GM12872 (cell line): ENCODE data around the gene GRK7.

Experiments used
- TF ChIP-seq, protein P1 (sequence below): IDR thresholded peaks from 3 replicates; pipeline ENCODE4 v1.5.1; 2011; ENCODE audit warnings: low read depth, mild to moderate bottlenecking, low read length, moderate library complexity; ENCODE audit not compliant: insufficient read depth

Gene GRK7

DNA sequence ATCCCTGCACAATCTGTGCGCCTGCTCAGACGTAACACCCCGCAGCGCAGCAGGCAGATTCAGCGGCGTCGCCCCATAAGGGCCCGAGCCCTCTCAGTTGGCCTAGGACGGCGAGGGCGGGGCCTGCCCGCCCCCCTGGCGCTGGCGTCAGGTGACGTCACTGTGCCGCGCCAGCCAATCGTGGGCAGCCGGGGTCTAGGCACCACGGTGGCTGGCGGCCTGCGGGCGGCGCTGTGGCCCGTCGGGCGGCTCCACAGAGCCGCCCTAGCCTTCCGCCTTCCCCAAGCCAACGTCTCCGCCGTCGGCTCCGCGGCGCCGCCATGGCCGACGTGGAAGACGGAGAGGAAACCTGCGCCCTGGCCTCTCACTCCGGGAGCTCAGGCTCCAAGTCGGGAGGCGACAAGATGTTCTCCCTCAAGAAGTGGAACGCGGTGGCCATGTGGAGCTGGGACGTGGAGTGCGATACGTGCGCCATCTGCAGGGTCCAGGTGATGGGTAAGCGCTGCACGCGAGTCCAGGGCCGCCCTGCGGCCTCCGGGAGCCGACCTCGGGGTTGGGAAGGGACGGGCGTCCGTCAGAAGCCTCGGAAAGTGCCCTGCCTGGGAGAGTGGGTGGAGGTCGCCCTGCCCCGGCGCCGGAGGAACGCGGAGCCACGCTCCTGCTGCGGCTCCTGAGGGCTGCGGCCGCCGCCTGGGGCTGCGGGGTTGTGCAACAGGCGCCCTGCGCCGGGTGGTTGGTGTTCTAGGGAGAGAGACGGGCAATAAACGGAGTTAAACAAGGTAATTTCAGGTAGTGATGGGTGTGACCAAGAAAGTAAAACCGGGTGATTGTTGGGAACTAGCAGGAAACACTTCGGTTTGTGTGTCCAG is 25.0 kb upstream of the GRK7 start, which contains the start of gene RNF7:
Gene RNF7 (plus strand): TSS at position 277 of the 869 bp plus-strand sequence. CDS start 44 bp downstream, at position 321.
- TF ChIP-seq, protein P1, sequence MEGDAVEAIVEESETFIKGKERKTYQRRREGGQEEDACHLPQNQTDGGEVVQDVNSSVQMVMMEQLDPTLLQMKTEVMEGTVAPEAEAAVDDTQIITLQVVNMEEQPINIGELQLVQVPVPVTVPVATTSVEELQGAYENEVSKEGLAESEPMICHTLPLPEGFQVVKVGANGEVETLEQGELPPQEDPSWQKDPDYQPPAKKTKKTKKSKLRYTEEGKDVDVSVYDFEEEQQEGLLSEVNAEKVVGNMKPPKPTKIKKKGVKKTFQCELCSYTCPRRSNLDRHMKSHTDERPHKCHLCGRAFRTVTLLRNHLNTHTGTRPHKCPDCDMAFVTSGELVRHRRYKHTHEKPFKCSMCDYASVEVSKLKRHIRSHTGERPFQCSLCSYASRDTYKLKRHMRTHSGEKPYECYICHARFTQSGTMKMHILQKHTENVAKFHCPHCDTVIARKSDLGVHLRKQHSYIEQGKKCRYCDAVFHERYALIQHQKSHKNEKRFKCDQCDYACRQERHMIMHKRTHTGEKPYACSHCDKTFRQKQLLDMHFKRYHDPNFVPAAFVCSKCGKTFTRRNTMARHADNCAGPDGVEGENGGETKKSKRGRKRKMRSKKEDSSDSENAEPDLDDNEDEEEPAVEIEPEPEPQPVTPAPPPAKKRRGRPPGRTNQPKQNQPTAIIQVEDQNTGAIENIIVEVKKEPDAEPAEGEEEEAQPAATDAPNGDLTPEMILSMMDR = peak; percentile 88

DNA sequence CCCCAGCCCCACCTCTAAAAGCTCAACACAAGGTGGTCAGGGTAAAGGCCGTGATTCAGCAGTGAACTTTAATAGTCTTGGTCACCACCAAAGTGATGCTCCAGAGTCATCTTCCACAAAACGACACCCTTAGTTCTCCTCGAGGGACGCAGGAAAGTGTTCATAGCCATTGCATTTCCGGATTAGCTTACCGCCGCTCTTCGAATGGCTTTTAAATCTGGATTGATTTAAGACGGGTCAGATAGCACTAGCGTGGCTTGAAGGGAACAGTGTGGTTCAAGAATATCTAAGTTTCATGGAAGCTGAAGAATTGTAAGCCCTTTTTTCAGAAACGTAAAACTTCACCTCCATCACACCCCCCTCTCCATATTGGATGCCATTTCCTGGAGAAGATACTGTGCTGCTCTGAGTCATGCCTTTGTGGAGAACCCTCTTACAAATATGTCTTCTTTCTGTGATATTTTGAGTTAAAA is 24.3 kb upstream of the GRK7 start:
- TF ChIP-seq, protein P1 = no peak

DNA sequence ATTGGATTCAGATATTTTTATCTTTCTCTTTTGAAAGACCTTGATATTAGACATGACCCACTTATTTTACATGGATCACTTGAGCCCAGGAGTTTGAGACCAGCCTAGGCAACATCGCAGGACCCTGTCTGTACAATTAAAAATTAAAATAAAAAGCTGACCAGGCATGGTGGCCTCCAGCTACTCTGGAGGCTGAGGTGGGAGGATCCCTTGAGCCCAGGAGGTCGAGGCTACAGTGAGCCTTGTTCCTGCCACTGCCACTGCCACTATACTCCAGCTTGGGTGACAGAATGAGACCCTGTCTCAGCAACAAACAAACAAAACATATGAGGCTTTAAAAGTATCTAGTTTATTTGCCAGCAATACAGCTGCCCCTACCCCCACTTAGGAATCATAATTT is 23.5 kb upstream of the GRK7 start:
- TF ChIP-seq, protein P1 = no peak

DNA sequence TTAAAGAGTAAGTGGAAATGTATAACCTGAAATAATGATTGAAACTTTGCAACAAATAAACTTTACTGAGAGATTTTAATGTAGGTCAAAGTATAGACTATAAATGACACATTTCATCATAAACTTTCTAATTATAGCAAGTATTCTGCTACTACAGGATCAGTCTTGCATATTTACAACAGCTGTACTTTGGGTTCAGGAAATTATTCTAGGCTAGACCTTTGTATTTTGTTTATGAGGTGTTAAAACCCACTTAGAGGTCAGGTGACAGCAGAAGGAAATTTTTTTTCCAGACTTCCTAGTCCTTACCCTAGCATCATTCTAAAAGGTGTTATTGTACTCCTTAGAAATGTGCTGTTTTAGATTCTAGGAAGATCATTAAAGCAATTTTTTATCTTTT is 22.9 kb upstream of the GRK7 start:
- TF ChIP-seq, protein P1 = no peak

DNA sequence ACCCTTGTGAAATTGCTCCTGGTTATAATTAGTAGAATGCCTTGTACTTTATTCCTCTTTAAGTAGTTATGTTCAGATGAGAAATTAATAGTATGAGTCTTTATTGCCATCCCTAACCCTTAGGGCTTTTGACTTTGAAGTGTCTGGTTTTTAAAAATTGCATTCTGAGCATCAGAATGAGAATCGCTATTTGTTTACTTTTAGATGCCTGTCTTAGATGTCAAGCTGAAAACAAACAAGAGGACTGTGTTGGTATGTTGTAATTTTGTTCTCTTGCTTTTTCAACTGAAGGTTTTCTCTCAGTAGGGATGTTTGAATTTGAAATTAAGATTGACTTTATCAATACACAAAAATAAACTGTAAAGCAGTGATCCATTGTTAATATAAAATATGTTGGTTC is 19.9 kb upstream of the GRK7 start:
- TF ChIP-seq, protein P1 = no peak

DNA sequence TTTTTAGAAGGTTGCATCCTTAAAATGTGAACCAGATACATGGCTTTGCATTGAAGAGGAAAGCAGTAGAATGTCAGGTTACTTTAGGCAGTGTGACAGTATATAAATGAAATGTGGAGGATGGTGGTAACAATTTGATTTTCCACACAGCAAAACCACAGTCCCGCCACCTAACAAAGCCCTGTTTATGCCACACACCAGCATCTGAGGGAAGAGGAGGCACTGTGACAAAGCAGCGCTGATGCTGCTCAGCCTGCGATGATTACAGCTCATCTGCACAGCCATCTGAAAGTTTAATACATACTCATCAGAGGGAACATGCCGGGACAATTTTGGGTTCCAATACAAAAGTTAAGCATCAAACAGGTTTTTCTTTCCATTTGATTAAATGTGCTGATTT is 16.2 kb upstream of the GRK7 start:
- TF ChIP-seq, protein P1 = no peak

DNA sequence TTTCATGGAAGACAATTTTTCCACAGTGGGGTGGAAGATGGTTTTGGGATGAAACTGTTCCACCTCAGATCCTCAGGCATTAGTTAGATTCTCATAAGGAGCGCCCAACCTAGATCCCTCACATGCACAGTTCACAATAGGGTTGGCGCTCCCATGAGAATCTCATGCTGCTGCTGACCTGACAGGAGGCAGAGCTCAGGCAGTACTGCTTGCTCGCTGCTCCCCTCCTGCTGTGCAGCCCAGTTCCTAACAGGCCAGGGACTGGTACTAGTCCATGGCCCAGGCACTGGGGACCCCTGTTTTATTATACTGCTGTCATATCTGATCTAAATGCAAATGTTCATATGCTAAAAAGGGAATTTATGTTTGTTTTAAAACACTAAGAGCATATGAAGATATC is 9.8 kb upstream of the GRK7 start:
- TF ChIP-seq, protein P1 = no peak
